ENCODE results near the gene LYSMD4. TPM values are rescaled to one million over a fixed set of nuclear protein-coding genes. Genes with fewer than 3 reads are reported as not detected.

Gene LYSMD4
- total RNA-seq, 1 donor from 2014 or later: 13.1 TPM

DNA sequence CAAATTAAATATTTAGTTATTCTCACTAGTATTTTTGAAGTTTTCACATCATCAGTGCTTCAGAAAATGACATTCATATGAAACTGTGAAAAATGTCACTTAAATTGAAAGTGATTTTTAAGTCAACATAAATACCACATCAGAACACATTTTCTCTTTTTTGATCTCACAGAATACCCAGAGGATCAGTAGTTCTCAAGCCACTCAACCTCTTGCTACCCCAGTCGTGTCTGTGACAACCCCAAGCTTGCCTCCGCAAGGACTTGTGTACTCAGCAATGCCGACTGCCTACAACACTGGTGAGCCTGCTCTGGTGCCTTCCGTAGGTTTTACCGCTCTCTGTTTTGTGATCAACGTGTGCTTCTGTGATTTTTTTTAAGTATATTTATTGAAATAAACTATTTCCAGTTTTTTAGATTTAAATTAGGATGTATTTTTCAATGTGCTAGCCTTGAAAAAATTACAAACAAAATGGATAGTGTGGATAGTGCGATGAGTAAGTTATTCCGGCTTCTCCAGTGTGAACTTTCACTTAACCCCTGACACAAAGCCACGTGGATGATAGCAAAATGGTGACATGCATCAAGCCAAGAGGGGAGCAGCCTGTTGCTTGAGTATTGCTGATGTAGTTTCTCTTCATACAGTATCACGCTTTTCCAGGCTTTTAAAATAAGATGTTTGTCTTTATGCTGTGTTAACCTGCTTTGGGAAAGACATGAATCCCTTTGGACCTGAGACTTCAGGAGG, 26.5 kb downstream of the LYSMD4 start:
- no peak for DNase-seq (ENCODE audit: low spot score)
- Mint-ChIP-seq H3K4me1 (ENCODE audit: low read depth) (peaks cover 92% of the 10 kb centered on the region), H3K27ac (ENCODE audit: unreplicated experiment) (peak overlapping the region; percentile 89), H3K4me3 (ENCODE audit: unreplicated experiment) (peak overlapping the region; percentile 16), H3K27me3 (ENCODE audit: low read depth) (no peaks in the 10 kb centered on the region), H3K36me3 (ENCODE audit: low read depth) (peaks cover 21% of the 10 kb centered on the region), H3K9me3 (ENCODE audit: low read depth) (no peaks in the 10 kb centered on the region)
- TF ChIP-seq, protein P1, sequence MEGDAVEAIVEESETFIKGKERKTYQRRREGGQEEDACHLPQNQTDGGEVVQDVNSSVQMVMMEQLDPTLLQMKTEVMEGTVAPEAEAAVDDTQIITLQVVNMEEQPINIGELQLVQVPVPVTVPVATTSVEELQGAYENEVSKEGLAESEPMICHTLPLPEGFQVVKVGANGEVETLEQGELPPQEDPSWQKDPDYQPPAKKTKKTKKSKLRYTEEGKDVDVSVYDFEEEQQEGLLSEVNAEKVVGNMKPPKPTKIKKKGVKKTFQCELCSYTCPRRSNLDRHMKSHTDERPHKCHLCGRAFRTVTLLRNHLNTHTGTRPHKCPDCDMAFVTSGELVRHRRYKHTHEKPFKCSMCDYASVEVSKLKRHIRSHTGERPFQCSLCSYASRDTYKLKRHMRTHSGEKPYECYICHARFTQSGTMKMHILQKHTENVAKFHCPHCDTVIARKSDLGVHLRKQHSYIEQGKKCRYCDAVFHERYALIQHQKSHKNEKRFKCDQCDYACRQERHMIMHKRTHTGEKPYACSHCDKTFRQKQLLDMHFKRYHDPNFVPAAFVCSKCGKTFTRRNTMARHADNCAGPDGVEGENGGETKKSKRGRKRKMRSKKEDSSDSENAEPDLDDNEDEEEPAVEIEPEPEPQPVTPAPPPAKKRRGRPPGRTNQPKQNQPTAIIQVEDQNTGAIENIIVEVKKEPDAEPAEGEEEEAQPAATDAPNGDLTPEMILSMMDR (IDR thresholded peaks at IDR 0.05): no peak

DNA sequence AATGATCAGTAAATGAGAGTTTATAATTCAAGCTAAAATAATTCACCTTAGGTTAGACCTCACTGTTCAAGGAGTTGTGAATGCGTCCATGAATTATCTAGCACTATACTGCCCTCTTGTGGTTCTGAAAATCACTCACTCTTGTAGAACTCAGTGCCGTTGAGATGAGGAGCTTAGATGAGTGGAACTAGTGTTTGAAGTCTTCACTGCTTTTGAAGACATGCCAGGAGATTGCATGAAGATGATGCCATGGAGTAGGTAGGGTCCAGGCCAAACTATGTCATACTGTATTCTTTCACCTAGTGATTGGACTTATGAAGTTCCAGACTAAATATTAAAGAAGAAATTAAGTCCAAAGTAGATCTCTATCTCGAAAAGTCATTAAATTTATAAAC, 28.8 kb downstream of the LYSMD4 start:
- Mint-ChIP-seq H3K27me3 (ENCODE audit: low read depth) (no peaks in the 10 kb centered on the region), H3K4me1 (ENCODE audit: low read depth) (peaks cover 81% of the 10 kb centered on the region), H3K27ac (ENCODE audit: unreplicated experiment) (peak overlapping the region; percentile 95), H3K36me3 (ENCODE audit: low read depth) (peaks cover 12% of the 10 kb centered on the region), H3K9me3 (ENCODE audit: low read depth) (no peaks in the 10 kb centered on the region), H3K4me3 (ENCODE audit: unreplicated experiment) (no peak overlapping the region)
- TF ChIP-seq, protein P1 (IDR thresholded peaks at IDR 0.05): peak; percentile 83
- no peak for DNase-seq (ENCODE audit: low spot score)

DNA sequence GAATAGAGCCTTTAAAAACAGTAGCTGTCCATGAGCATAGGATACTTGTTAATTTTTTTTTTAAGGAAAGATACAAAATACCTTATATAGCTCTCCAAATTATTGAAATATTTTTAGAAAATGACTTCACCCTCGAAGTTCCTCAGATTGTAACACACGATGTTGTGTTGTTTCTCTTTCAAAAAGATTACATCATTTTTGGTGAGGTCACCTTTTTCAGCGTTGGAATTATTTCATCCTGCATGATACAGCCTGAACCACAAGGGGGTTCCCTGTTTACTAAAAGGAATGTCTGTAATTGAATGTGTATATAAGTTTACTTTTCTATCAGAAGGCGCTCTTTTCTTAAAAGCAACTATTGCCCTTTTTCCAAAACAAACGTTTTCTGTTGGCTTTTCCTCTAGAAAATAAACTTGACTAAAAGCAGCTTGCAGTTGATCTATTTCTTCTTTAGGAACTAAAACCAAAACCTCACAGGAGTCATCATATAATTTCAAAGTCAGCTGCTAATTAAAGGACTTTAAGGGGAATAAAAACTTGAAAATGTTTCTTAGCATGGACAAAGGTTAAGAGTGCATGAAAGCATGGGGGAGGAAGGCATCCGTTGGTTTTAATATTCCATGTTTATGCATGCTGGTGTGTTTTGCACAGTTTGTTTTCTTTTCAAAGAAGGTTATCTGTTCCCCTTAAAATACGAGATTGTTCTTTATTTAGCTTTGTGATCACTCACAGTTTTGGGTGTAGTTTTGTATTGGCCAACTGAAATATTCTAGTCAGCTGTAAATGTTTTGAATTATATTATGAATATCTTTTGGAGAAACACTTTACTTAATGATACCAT, 29.4 kb downstream of the LYSMD4 start:
- Mint-ChIP-seq H3K27ac (ENCODE audit: unreplicated experiment) (peak overlapping the region; percentile 95), H3K36me3 (ENCODE audit: low read depth) (peaks cover 10% of the 10 kb centered on the region), H3K9me3 (ENCODE audit: low read depth) (no peaks in the 10 kb centered on the region), H3K4me1 (ENCODE audit: low read depth) (peaks cover 80% of the 10 kb centered on the region), H3K4me3 (ENCODE audit: unreplicated experiment) (peak overlapping the region; percentile 13), H3K27me3 (ENCODE audit: low read depth) (no peaks in the 10 kb centered on the region)
- TF ChIP-seq, protein P1 (IDR thresholded peaks at IDR 0.05): peak; percentile 70
- DNase-seq (ENCODE audit: low spot score): no peak

DNA sequence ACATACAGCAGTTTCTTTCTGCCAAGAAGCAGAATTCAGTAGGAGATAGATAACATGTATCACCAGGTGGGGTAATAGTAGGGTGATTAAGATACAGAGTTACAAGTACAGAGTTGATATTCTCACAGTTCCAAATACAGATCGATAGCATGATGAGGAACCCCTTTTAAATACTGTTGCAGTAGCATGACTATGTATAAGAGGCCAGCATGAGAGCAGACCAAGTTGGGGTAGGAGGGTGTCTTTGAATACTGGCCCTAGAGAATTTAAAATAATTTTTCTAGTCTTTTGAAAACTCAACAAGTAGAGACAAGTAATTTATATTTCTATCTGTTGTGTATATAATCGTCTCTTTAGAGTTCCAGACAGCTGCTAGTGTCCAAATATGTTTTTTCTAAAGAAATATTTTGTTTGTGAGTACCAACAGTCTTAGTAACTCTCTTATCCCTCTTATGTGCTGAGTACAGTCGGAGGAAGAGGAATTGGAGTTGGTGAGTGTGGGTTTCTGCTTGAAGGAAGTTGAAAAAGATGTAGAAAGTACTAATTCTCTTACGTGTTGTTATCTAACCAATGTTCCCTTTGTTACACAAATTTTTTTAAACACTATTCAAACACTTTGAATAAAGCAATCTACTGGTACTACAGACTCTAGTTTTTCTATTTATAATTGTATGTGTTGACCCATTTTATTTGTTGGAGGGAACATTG, 30.2 kb downstream of the LYSMD4 start:
- H3K4me1 Mint-ChIP-seq (ENCODE audit: low read depth): peaks cover 72% of the 10 kb centered on the region
- H3K36me3 Mint-ChIP-seq (ENCODE audit: low read depth): peaks cover 8% of the 10 kb centered on the region
- DNase-seq (ENCODE audit: low spot score): no peak
- no peaks in the 10 kb centered on the region for H3K27me3 Mint-ChIP-seq (ENCODE audit: low read depth)
- TF ChIP-seq, protein P1 (IDR thresholded peaks at IDR 0.05): no peak
- no peaks in the 10 kb centered on the region for H3K9me3 Mint-ChIP-seq (ENCODE audit: low read depth)
- H3K4me3 Mint-ChIP-seq (ENCODE audit: unreplicated experiment): no peak overlapping the region
- peak overlapping the region; percentile 95 for H3K27ac Mint-ChIP-seq (ENCODE audit: unreplicated experiment)

DNA sequence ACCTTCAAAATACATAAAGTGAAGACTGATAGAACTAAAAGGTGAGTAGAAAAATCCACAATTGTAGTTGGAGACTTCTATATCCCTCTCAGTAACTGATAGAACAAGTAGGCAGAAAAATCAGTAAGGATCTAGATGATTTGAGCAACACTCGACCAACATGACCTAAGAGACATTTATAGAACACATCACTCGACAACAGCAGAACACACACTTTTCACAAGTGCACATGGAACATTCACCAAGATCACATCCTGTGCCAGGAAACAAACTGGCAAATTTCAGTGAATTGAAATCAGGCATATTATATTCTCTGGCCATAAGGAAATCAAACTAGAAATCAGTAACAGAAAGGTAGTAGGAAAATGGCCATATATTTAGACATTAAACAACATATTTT, 37.1 kb downstream of the LYSMD4 start:
- Mint-ChIP-seq H3K36me3 (ENCODE audit: low read depth) (peaks cover 52% of the 10 kb centered on the region), H3K27ac (ENCODE audit: unreplicated experiment) (no peak overlapping the region), H3K9me3 (ENCODE audit: low read depth) (peaks cover 3% of the 10 kb centered on the region), H3K4me1 (ENCODE audit: low read depth) (peaks cover 33% of the 10 kb centered on the region), H3K4me3 (ENCODE audit: unreplicated experiment) (no peak overlapping the region), H3K27me3 (ENCODE audit: low read depth) (no peaks in the 10 kb centered on the region)
- TF ChIP-seq, protein P1 (IDR thresholded peaks at IDR 0.05): no peak
- no peak for DNase-seq (ENCODE audit: low spot score)
